DMS53 treated with DMSO at 0.1 percent for 48 hours (cell line): ENCODE measurements around the gene MORC2.

Source experiments
- DNase-seq: peaks from one replicate; lab custom pipeline; 2025; ENCODE audit not compliant: unreplicated experiment; lab: John Stamatoyannopoulos, UW

The MORC2 gene

GRCh38 chr22:30875481-30876215, 92.9 kb downstream of the MORC2 start:
- DNase-seq: no peak
